ENCODE results near the gene NCEH1. TPM values are rescaled to one million over a fixed set of nuclear protein-coding genes. Genes with fewer than 3 reads are reported as not detected.
"Not testable (repeated sequence)": the region's sequence is repeated elsewhere in the genome, so short reads cannot be mapped to it uniquely, and the experiment has no call there.

The NCEH1 gene
- total and polyA plus RNA-seq, 12 donors, result 8.7 to 66.4 (median 50.9) TPM

DNA sequence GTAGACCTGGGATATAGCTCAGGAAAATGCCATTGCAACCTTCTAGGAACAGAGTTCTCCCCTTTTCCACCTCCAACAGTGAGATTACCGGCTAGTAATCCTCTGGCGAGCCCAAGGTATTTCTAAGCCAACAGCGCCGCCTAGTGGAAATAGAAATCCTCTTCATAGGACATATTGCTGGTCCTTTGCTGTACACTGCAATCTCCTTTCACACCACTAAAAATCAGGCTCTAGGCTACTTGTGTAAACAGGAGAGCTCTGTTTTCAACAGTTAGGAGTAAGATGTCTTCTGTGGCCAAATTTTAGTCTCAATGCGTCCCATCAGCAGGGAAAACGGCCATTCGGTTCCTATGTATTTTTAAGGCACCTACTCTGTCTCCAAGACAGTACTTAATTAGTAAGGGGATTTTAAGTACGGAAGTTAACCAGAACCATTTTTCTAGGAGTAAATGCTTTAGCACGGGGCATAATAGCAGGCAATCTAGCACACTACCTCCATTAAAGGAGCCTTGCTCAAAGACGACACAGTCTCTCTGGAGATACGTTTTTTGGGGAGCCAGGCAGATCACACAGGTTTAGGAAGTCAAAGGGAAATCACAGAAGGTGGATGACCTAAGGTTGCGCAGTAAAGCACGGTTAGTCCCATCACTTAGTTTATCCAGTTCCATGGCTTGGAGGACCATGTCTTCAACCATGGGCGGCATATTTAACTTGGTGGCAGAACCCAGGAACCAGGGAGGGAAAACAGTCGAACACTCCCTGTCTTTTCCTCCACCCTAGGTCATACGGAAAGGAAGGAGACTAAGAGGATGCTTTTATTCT, 43.8 kb downstream of the NCEH1 start:
- H3K4me1 ChIP-seq, result peaks cover 3 to 38% (median 17%) of the 10 kb centered on the region in 9 donors
- no peak overlapping the region for H3K4me3 ChIP-seq
- WGBS, 2 donors, result 64 to 67% methylated on average over 16 of the region's 16 CpGs

DNA sequence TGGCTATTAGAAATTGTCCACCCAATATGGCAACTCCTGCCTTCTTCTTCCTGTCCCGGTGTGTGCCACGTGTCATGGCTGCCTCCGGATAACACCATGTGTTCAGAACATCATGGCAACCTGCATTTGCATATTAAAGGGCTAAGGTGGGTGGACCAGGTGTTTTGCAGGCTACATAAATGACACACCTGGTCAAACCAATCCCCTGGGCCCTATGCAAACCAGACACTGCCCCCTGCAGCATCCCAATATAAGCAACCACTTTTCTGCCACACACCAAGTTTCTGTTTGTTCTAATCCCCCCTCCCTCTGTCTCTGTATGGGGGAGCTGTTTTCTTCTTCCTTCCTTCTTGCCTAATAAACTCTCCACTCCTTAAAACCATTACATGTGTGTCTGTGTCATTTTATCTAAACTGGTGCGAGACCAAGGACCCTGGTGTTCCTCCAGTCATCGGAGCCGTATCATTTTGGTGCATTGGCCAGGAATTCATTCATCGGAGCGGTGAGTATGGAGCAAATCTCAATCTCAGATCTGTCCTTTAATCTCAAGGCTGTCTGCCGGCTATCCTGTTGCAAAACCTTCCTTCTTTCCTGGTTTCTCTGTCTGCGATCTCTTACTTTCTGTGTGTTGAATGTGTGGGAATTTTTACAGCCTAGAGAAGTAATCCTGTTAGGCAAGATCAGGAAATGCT, 44.5 kb downstream of the NCEH1 start:
- H3K27ac ChIP-seq, result no peak overlapping the region
- 64 to 77% methylated on average over 10 of the region's 10 CpGs for WGBS, 2 donors
- TF ChIP-seq, protein P1, sequence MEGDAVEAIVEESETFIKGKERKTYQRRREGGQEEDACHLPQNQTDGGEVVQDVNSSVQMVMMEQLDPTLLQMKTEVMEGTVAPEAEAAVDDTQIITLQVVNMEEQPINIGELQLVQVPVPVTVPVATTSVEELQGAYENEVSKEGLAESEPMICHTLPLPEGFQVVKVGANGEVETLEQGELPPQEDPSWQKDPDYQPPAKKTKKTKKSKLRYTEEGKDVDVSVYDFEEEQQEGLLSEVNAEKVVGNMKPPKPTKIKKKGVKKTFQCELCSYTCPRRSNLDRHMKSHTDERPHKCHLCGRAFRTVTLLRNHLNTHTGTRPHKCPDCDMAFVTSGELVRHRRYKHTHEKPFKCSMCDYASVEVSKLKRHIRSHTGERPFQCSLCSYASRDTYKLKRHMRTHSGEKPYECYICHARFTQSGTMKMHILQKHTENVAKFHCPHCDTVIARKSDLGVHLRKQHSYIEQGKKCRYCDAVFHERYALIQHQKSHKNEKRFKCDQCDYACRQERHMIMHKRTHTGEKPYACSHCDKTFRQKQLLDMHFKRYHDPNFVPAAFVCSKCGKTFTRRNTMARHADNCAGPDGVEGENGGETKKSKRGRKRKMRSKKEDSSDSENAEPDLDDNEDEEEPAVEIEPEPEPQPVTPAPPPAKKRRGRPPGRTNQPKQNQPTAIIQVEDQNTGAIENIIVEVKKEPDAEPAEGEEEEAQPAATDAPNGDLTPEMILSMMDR (IDR thresholded peaks at IDR 0.05), result no peak
- no peaks in the 10 kb centered on the region for H3K27me3 ChIP-seq
- H3K36me3 ChIP-seq, result no peaks in the 10 kb centered on the region
- no peak overlapping the region for H3K4me3 ChIP-seq
- intact Hi-C loops (cut with DNase I), result loop anchor here in 7 of 10 donors (2.0 to 10.0 kb wide), 5 partner anchors 176 to 334 kb away; no protein-coding TSS in a partner anchor
- peaks cover 3 to 38% (median 17%) of the 10 kb centered on the region in 9 donors for H3K4me1 ChIP-seq
- ATAC-seq (peak in 6 of 8 donors; percentile 6 to 50 (median 35)), DNase-seq (no peak)
- H3K9me3 ChIP-seq, result no peaks in the 10 kb centered on the region

More for the DNA sequence above, 43.8 kb downstream of the NCEH1 start:
- H3K27ac ChIP-seq, result no peak overlapping the region
- ATAC-seq, result peak; percentile 94 to 99 (median 96)
- TF ChIP-seq, protein P1 (IDR thresholded peaks at IDR 0.05), result peak; percentile 73 to 87 (median 82)
- H3K36me3 ChIP-seq, result no peaks in the 10 kb centered on the region
- H3K27me3 ChIP-seq, result no peaks in the 10 kb centered on the region
- H3K9me3 ChIP-seq, result no peaks in the 10 kb centered on the region
- intact Hi-C loops (cut with DNase I), result loop anchor here in 8 of 10 donors (1.0 to 10.0 kb wide), 6 partner anchors 176 to 335 kb away; no protein-coding TSS in a partner anchor
- DNase-seq, result peak in 1 of 2 donors; percentile 86

DNA sequence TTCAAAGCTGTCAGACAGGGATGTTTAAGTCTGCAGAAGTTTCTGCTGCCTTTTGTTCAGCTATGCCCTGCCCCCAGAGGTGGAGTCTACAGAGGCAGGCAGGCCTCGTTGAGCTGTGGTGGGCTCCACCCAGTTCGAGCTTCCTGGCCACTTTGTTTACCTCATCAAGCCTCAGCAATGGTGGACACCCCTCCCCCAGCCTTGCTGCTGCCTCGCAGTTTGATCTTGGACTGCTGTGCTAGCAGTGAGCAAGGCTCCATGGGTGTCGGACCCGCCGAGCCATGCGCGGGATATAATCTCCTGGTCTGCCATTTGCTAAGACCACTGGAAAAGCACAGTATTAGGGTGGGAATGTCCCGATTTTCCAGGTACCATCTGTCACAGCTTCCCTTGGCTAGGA, 45.4 kb downstream of the NCEH1 start:
- intact Hi-C loops (cut with DNase I), result loop anchor here in 5 of 10 donors (5.0 to 10.0 kb wide), 3 partner anchors 178 to 333 kb away; no protein-coding TSS in a partner anchor
- not testable (repeated sequence) for DNase-seq

DNA sequence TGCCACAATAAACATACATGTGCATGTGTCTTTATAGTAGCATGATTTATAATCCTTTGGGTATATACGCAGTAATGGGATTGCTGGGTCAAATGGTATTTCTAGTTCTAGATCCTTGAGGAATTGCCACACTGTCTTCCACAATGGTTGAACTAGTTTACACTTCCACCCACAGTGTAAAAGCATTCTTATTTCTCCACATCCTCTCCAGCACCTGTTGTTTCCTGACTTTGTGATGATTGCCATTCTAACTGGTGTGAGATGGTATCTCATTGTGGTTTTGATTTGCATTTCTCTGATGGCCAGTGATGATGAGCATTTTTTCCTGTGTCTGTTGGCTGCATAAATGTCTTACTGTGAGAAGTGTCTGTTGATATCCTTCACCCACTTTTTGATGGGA, 50.4 kb downstream of the NCEH1 start:
- H3K27ac ChIP-seq, ATAC-seq, H3K9me3 ChIP-seq, H3K4me3 ChIP-seq, H3K36me3 ChIP-seq, H3K27me3 ChIP-seq, DNase-seq: not testable (repeated sequence)
- H3K4me1 ChIP-seq, result peaks cover 0 to 26% (median 20%) of the 10 kb centered on the region in 9 donors
- intact Hi-C loops (cut with DNase I), result loop anchor here in 2 of 10 donors (5.0 to 10.0 kb wide), 2 partner anchors 163 to 306 kb away; no protein-coding TSS in a partner anchor
- 88 to 100% methylated on average over 1 of the region's 1 CpG for WGBS, 2 donors

More for the DNA sequence above, 45.4 kb downstream of the NCEH1 start:
- not testable (repeated sequence) for H3K9me3 ChIP-seq, ATAC-seq, H3K36me3 ChIP-seq, H3K27me3 ChIP-seq, H3K27ac ChIP-seq, H3K4me3 ChIP-seq
- WGBS, 2 donors, result 81 to 87% methylated on average over 9 of the region's 9 CpGs
- H3K4me1 ChIP-seq, result peaks cover 3 to 36% (median 14%) of the 10 kb centered on the region in 9 donors

Data from heart right ventricle (tissue), 16 donors.